Right lobe of liver (tissue), 4 donors: ENCODE data around the gene ZNF503.

ENCODE experiments used
- CTCF ChIP-seq, 4 donors: fragments of 200-600 bp in 3 of 4; fragments of 450-650 bp in 1 of 4; IDR thresholded peaks; one replicate each; pipeline versions ENCODE4 v1.5.1 to v1.8.0; 2016 to 2022; ENCODE audit warnings: antibody characterized with exemption in 4 of 4, mild to moderate bottlenecking in 2 of 4
- POLR2A ChIP-seq: fragments of 450-650 bp; IDR thresholded peaks from one replicate; pipeline ENCODE4 v1.6.1; 2017; ENCODE audit warnings: antibody characterized with exemption, mild to moderate bottlenecking
- donor health status: DM: no; HTN: no; CAD: no.
- donor health status: DM: no; HTN: no; CAD: no.
- donor health status: DM: no; HTN: yes; CAD: no.

GRCh38 chr10:75424571-75424970 lies 23.0 kb upstream of the ZNF503 start:
- TF ChIP-seq CTCF (IDR thresholded peaks at IDR 0.05) = no peak
- TF ChIP-seq POLR2A = no peak
